PC-3 (cell line): Measurements from ENCODE around the gene FES.

Experiments
- CTCF ChIP-seq: fragments of 300-600 bp; sonication (generic); conservative IDR thresholded peaks from 2 replicates; pipeline ENCODE4 v1.5.1; 2017; ENCODE audit warnings: antibody characterized with exemption, low read depth, mild to moderate bottlenecking, low read length
- EZH2 ChIP-seq: fragments of 300-600 bp; sonication (generic); IDR thresholded peaks from one replicate; pipeline ENCODE4 v1.6.1; 2017; ENCODE audit warnings: antibody characterized with exemption, mild to moderate bottlenecking, low read length; ENCODE audit not compliant: unreplicated experiment
- EZH2phosphoT487 ChIP-seq: fragments of 300-600 bp; sonication (generic); IDR thresholded peaks from 2 replicates; pipeline ENCODE4 v1.6.1; 2018; ENCODE audit warnings: mild to moderate bottlenecking, antibody characterized with exemption, low read length, borderline replicate concordance

DNA sequence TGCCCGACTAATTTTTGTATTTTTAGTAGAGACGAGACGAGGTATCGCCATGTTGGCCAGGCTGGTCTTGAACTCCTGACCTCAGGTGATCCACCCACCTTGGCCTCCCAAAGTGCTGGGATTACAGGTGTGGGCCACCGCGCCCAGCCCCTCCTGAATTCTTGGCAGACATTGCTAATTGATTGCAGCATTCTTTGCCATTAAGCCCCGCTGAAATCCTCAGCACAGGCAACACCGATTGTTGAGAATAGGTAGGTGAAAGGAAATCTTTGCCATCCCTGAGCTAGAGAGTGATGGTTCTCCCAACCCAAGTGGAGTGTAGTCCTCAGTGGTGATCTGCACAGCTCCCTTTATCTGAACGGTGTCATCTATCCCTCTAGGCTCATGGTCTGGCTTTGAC lies 20.4 kb downstream of the FES start:
- TF ChIP-seq CTCF, result no peak
- no peak for TF ChIP-seq EZH2
- TF ChIP-seq EZH2phosphoT487, result no peak
